GM21723 (cell line): ENCODE measurements around the gene PPP1R3F.
"Not testable (repeated sequence)": the region's sequence is repeated elsewhere in the genome, so short reads cannot be mapped to it uniquely, and the experiment has no call there.

Experiments used
- ATAC-seq: cut with Tn5 transposase; IDR thresholded peaks from one replicate; pipeline ENCODE4 v1.9.1; 2021; ENCODE audit warnings: mild to moderate bottlenecking, moderate library complexity; ENCODE audit not compliant: unreplicated experiment

Gene PPP1R3F

GRCh38 chrX:49272421-49272820 lies 2.8 kb downstream of the PPP1R3F start:
- no peak for ATAC-seq

GRCh38 chrX:49273181-49273727 lies 3.7 kb downstream of the PPP1R3F start:
- no peak for ATAC-seq

GRCh38 chrX:49276207-49276606 lies 6.6 kb downstream of the PPP1R3F start:
- ATAC-seq: no peak

GRCh38 chrX:49276671-49277534 lies 7.3 kb downstream of the PPP1R3F start:
- no peak for ATAC-seq

GRCh38 chrX:49277535-49277830 lies 7.9 kb downstream of the PPP1R3F start:
- no peak for ATAC-seq

- no peak for ATAC-seq
These were observed 8.5 kb downstream of the PPP1R3F start for GRCh38 chrX:49278081-49278480.

GRCh38 chrX:49282647-49283011 lies 13.0 kb downstream of the PPP1R3F start:
- ATAC-seq: no peak

GRCh38 chrX:49284212-49284611 lies 14.6 kb downstream of the PPP1R3F start:
- ATAC-seq: no peak

GRCh38 chrX:49286136-49286535 lies 16.5 kb downstream of the PPP1R3F start:
- ATAC-seq: no peak

- no peak for ATAC-seq
These were observed 17.0 kb downstream of the PPP1R3F start for GRCh38 chrX:49286581-49286980.

- ATAC-seq: no peak
These were observed 18.1 kb downstream of the PPP1R3F start for GRCh38 chrX:49287665-49288064.

- no peak for ATAC-seq
These were observed 20.6 kb downstream of the PPP1R3F start for GRCh38 chrX:49290215-49290614.

- ATAC-seq: peak; percentile 74
These were observed 22.2 kb downstream of the PPP1R3F start for GRCh38 chrX:49291615-49292337.

- ATAC-seq: no peak
These were observed 23.1 kb downstream of the PPP1R3F start for GRCh38 chrX:49292400-49293362.

- not testable (repeated sequence) for ATAC-seq
These were observed 29.7 kb downstream of the PPP1R3F start for GRCh38 chrX:49299293-49299692.

- no peak for ATAC-seq
These were observed 31.1 kb downstream of the PPP1R3F start for GRCh38 chrX:49300703-49301102.

GRCh38 chrX:49303346-49303745 lies 33.8 kb downstream of the PPP1R3F start, which contains the start of gene GAGE10:
GAGE10 (plus strand) TSS chrX:49303646; CDS start chrX:49304860, 1,214 bp downstream.
- ATAC-seq: no peak

- ATAC-seq: not testable (repeated sequence)
These were observed 38.2 kb downstream of the PPP1R3F start for GRCh38 chrX:49307775-49308174.

- ATAC-seq: no peak
These were observed 39.1 kb downstream of the PPP1R3F start for GRCh38 chrX:49308604-49309269.

GRCh38 chrX:49309401-49309981 lies 39.9 kb downstream of the PPP1R3F start:
- ATAC-seq: no peak
